DOHH2 (cell line): ENCODE data around the gene CAPN3.

Source experiments
- H3F3A ChIP-seq: fragments of 200-600 bp; sonication (generic), shearing (Covaris generic); 2 replicates; pipeline ENCODE4 v1.6.0; 2016; ENCODE audit warnings: antibody characterized with exemption, mild to moderate bottlenecking; ENCODE audit not compliant: control insufficient read depth, insufficient read depth
- H3K27ac ChIP-seq: fragments of 200-600 bp; sonication (generic); 2 replicates; pipeline ENCODE4 v1.5.1; 2014; ENCODE audit warnings: low read depth, mild to moderate bottlenecking, low read length, moderate library complexity
- H3K27me3 ChIP-seq: fragments of 200-600 bp; sonication (generic); 2 replicates; pipeline ENCODE4 v1.6.1; 2014; ENCODE audit warnings: mild to moderate bottlenecking, low read length, mixed read lengths; ENCODE audit not compliant: control insufficient read depth
- H3K36me3 ChIP-seq: fragments of 200-600 bp; sonication (generic); 2 replicates; pipeline ENCODE4 v1.6.1; 2014; ENCODE audit warnings: mild to moderate bottlenecking, low read length, moderate library complexity, mixed read lengths; ENCODE audit not compliant: control insufficient read depth
- H3K4me1 ChIP-seq: fragments of 200-600 bp; sonication (generic); 2 replicates; pipeline ENCODE4 v1.6.1; 2014; ENCODE audit warnings: mild to moderate bottlenecking, low read length, mixed read lengths; ENCODE audit not compliant: control insufficient read depth
- H3K4me2 ChIP-seq: fragments of 200-600 bp; sonication (generic); 2 replicates; pipeline ENCODE4 v1.6.0; 2014; ENCODE audit warnings: mild to moderate bottlenecking, low read length, moderate library complexity
- H3K4me3 ChIP-seq: fragments of 200-600 bp; sonication (generic); 2 replicates; pipeline ENCODE4 v1.5.1; 2014; ENCODE audit warnings: mild to moderate bottlenecking, low read length, mixed read lengths
- H3K79me2 ChIP-seq: fragments of 200-600 bp; sonication (generic); 2 replicates; pipeline ENCODE4 v1.6.1; 2014; ENCODE audit warnings: mild to moderate bottlenecking, low read length, mixed read lengths; ENCODE audit not compliant: control insufficient read depth
- H3K9me2 ChIP-seq: fragments of 200-600 bp; sonication (generic); replicated peaks from 2 replicates; pipeline ENCODE4 v1.6.1; 2014; ENCODE audit warnings: mild to moderate bottlenecking, low read length, mixed read lengths; ENCODE audit not compliant: control insufficient read depth
- H3K9me3 ChIP-seq: fragments of 200-600 bp; sonication (generic); 2 replicates; pipeline ENCODE4 v1.6.1; 2014; ENCODE audit warnings: antibody characterized with exemption, low read length, mixed read lengths; ENCODE audit not compliant: control insufficient read depth, insufficient read depth
- H4K20me1 ChIP-seq: fragments of 200-600 bp; sonication (generic); 2 replicates; pipeline ENCODE4 v1.6.0; 2014; ENCODE audit warnings: low read depth, mild to moderate bottlenecking, antibody characterized with exemption, low read length, moderate library complexity; ENCODE audit not compliant: control insufficient read depth, insufficient read depth
- EZH2phosphoT487 ChIP-seq: fragments of 200-600 bp; sonication (generic); IDR thresholded peaks from 2 replicates; pipeline ENCODE4 v1.6.1; 2017; ENCODE audit warnings: borderline replicate concordance, mild to moderate bottlenecking, antibody characterized with exemption, low read length, moderate library complexity, mixed read lengths
- TF ChIP-seq, protein P1 (sequence below): fragments of 200-600 bp; sonication (generic); IDR thresholded peaks from one replicate; pipeline ENCODE4 v1.5.1; 2014; ENCODE audit warnings: antibody characterized with exemption, mild to moderate bottlenecking, low read depth, low read length; ENCODE audit not compliant: poor library complexity, severe bottlenecking

Gene CAPN3

DNA sequence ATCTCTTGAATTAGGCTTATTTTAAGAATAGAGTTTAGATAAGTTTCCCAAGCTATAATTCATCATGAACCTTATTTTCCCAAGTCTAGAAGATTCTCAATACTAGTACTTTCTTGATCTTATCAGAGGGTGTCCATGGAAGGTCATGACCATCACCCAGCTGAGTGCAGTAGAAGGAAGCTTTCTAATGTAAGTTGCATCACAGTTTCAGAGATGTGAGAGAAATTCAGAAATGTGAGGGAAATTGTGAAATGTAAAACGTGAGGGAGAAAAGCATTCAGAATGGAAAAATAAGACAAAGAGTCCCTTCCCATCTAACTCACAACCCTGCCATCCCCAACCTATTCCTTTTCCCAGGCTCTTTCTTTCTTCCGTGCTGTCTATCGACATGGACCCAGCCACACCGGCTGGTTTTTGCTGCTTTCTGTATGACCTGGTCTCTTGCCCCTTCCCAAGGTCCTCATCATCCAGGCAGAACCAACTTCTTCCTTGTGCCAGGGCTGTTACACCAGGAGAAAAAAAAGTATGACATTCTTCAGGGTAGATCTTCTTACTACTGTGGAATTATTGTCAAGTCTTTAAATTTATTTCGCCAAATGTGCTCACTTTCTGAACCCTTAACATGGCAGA lies 6.7 kb downstream of the CAPN3 start:
- no peaks in the 10 kb centered on the region for H3K9me2 ChIP-seq

DNA sequence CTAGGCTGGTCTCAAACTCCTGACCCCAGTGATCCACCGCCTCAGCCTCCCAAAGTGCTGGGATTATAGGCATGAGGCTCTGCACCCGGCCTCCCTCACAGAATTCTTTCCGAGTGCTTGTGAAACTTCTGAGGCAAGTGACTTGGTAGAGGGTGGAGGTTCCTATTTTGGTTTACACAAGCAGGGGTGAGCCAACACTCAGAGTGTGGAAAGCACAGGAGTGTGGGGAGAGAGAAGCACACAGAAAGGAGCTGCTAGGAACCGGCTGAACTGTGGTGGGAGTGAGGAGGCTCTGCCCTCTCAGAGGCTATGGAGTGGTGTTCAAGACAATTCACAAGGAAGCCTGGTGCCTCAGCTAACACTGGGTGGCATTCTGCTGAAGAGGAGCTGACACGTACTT lies 7.7 kb downstream of the CAPN3 start:
- H3K27ac ChIP-seq, result no peak overlapping the region
- H3K4me2 ChIP-seq, result no peak overlapping the region

More for the DNA sequence above, 6.7 kb downstream of the CAPN3 start:
- H3F3A ChIP-seq, result no peaks in the 10 kb centered on the region
- no peaks in the 10 kb centered on the region for H4K20me1 ChIP-seq
- H3K9me3 ChIP-seq, result no peaks in the 10 kb centered on the region
- H3K27me3 ChIP-seq, result no peaks in the 10 kb centered on the region; the same call in 1 of the 2 replicates
- no peak overlapping the region for H3K4me2 ChIP-seq
- H3K36me3 ChIP-seq, result no peaks in the 10 kb centered on the region
- H3K79me2 ChIP-seq, result no peaks in the 10 kb centered on the region
- no peaks in the 10 kb centered on the region for H3K4me1 ChIP-seq
- no peak overlapping the region for H3K4me3 ChIP-seq
- no peak overlapping the region for H3K27ac ChIP-seq
- TF ChIP-seq EZH2phosphoT487, result no peak
- TF ChIP-seq, protein P1, sequence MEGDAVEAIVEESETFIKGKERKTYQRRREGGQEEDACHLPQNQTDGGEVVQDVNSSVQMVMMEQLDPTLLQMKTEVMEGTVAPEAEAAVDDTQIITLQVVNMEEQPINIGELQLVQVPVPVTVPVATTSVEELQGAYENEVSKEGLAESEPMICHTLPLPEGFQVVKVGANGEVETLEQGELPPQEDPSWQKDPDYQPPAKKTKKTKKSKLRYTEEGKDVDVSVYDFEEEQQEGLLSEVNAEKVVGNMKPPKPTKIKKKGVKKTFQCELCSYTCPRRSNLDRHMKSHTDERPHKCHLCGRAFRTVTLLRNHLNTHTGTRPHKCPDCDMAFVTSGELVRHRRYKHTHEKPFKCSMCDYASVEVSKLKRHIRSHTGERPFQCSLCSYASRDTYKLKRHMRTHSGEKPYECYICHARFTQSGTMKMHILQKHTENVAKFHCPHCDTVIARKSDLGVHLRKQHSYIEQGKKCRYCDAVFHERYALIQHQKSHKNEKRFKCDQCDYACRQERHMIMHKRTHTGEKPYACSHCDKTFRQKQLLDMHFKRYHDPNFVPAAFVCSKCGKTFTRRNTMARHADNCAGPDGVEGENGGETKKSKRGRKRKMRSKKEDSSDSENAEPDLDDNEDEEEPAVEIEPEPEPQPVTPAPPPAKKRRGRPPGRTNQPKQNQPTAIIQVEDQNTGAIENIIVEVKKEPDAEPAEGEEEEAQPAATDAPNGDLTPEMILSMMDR, result no peak

DNA sequence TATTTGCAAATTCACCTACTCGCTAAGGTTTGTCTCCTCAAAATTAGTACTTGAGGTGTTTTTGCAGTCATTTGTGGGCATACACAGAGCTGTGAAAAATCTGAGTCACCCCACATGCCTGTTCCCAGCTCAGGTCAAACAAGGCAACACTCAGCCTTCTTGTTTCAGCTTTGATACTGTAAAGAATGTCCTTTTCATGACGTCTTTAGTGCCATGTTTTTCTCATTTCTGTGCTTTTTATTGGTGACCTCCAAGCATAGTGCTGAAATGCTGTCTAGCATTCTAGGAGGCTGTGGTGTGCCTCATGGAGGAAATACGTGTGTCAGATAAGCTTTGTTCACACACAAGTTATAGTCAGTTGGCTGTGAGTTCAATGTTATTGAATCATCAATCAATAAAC lies 8.8 kb downstream of the CAPN3 start:
- H3F3A ChIP-seq, result no peaks in the 10 kb centered on the region
- H3K27me3 ChIP-seq, result no peaks in the 10 kb centered on the region; the same call in 1 of the 2 replicates
- H3K9me3 ChIP-seq, result no peaks in the 10 kb centered on the region
- no peaks in the 10 kb centered on the region for H3K79me2 ChIP-seq
- H3K4me2 ChIP-seq, result no peak overlapping the region
- no peaks in the 10 kb centered on the region for H3K36me3 ChIP-seq
- TF ChIP-seq EZH2phosphoT487, result no peak
- TF ChIP-seq, protein P1, result no peak
- no peaks in the 10 kb centered on the region for H3K9me2 ChIP-seq
- no peaks in the 10 kb centered on the region for H4K20me1 ChIP-seq
- H3K27ac ChIP-seq, result no peak overlapping the region
- no peak overlapping the region for H3K4me3 ChIP-seq
- no peaks in the 10 kb centered on the region for H3K4me1 ChIP-seq

More for the DNA sequence above, 7.7 kb downstream of the CAPN3 start:
- Histone ChIP-seq H3K9me2 (no peaks in the 10 kb centered on the region), H4K20me1 (no peaks in the 10 kb centered on the region), H3K79me2 (no peaks in the 10 kb centered on the region), H3K9me3 (no peaks in the 10 kb centered on the region), H3K27me3 (no peaks in the 10 kb centered on the region; the same call in 1 of the 2 replicates), H3K36me3 (no peaks in the 10 kb centered on the region), H3K4me1 (no peaks in the 10 kb centered on the region), H3K4me3 (no peak overlapping the region), H3F3A (no peaks in the 10 kb centered on the region)
- TF ChIP-seq, protein P1, result no peak
- no peak for TF ChIP-seq EZH2phosphoT487
